Mesenchymal stem cell (in vitro differentiated cells and primary cell): Measurements from ENCODE around the gene SSB.
A peak's percentile ranks its signal among the peaks of the same experiment; 100 is the strongest.

ENCODE experiments used
- DNase-seq: peaks from one replicate; pipeline ENCODE4 v3.0.0-alpha.2; 2013
- H2AFZ ChIP-seq: one replicate; pipeline ENCODE4 v1.6.1; 2013; ENCODE audit warnings: low read depth, mild to moderate bottlenecking, control low read depth, inconsistent platforms, low read length, moderate library complexity
- H2AK5ac ChIP-seq: 2 replicates; pipeline ENCODE4 v1.6.1; 2013; ENCODE audit warnings: low read length, moderate library complexity, mild to moderate bottlenecking, inconsistent platforms; ENCODE audit not compliant: severe bottlenecking
- H2BK120ac ChIP-seq: one replicate; pipeline ENCODE4 v1.6.1; 2013; ENCODE audit warnings: low read depth, mild to moderate bottlenecking, inconsistent platforms, low read length, moderate library complexity
- H2BK12ac ChIP-seq, 2 experiments: one replicate each; pipeline ENCODE4 v1.6.1; 2013; ENCODE audit warnings: inconsistent platforms in 2 of 2, low read length in 2 of 2, mild to moderate bottlenecking in 2 of 2, moderate library complexity in 2 of 2, control low read depth in 1 of 2
- H2BK15ac ChIP-seq: one replicate; pipeline ENCODE4 v1.6.1; 2013; ENCODE audit warnings: mild to moderate bottlenecking, low read depth, inconsistent platforms; ENCODE audit not compliant: poor library complexity, severe bottlenecking
- H2BK5ac ChIP-seq: 2 replicates; pipeline ENCODE4 v1.6.1; 2013; ENCODE audit warnings: low read depth, mild to moderate bottlenecking, low read length, control low read depth, inconsistent platforms; ENCODE audit not compliant: poor library complexity, severe bottlenecking
- H3K14ac ChIP-seq, 2 experiments: one replicate each; pipeline ENCODE4 v1.6.1; 2013; ENCODE audit warnings: inconsistent platforms in 2 of 2, low read length in 2 of 2, control low read depth in 1 of 2, mild to moderate bottlenecking in 1 of 2, moderate library complexity in 1 of 2
- H3K18ac ChIP-seq, 2 experiments: one replicate each; pipeline ENCODE4 v1.6.1; 2013; ENCODE audit warnings: inconsistent platforms in 2 of 2, low read length in 2 of 2, control low read depth in 1 of 2, low read depth in 1 of 2, mild to moderate bottlenecking in 1 of 2
- H3K23ac ChIP-seq, 2 experiments: one replicate each; pipeline ENCODE4 v1.6.1; 2013; ENCODE audit warnings: inconsistent platforms in 2 of 2, low read length in 2 of 2, mild to moderate bottlenecking in 2 of 2, moderate library complexity in 2 of 2, control low read depth in 1 of 2
- H3K27ac ChIP-seq: 2 replicates; pipeline ENCODE4 v1.5.1; 2013; ENCODE audit warnings: mild to moderate bottlenecking, moderate library complexity, low read length, control low read depth, inconsistent platforms; ENCODE audit not compliant: poor library complexity, severe bottlenecking
- H3K27me3 ChIP-seq, 2 experiments: 2 replicates each; pipeline versions ENCODE4 v1.6.1 to v1.7.0; 2013; ENCODE audit warnings: low read length in 2 of 2, mild to moderate bottlenecking in 2 of 2, moderate library complexity in 2 of 2, control low read depth in 1 of 2, inconsistent platforms in 1 of 2; ENCODE audit not compliant: control insufficient read depth in 1 of 2, insufficient read depth in 1 of 2
- H3K36me3 ChIP-seq, 2 experiments: 2 replicates each; pipeline versions ENCODE4 v1.6.1 to v1.7.0; 2013; ENCODE audit warnings: low read length in 2 of 2, control low read depth in 1 of 2, inconsistent platforms in 1 of 2, low read depth in 1 of 2, mild to moderate bottlenecking in 1 of 2; ENCODE audit not compliant: insufficient read depth in 2 of 2, control insufficient read depth in 1 of 2
- H3K4ac ChIP-seq, 2 experiments: one replicate each; pipeline ENCODE4 v1.6.1; 2013; ENCODE audit warnings: inconsistent platforms in 2 of 2, low read length in 2 of 2, mild to moderate bottlenecking in 2 of 2, moderate library complexity in 2 of 2, control low read depth in 1 of 2, low read depth in 1 of 2
- H3K4me1 ChIP-seq: 2 replicates; pipeline ENCODE4 v1.6.1; 2013; ENCODE audit warnings: low read depth, low read length, control low read depth; ENCODE audit not compliant: control insufficient read depth, insufficient read depth
- H3K4me2 ChIP-seq: 2 replicates; pipeline ENCODE4 v1.6.1; 2013; ENCODE audit warnings: low read length, mild to moderate bottlenecking, inconsistent platforms; ENCODE audit not compliant: poor library complexity, severe bottlenecking
- H3K4me3 ChIP-seq, 2 experiments: 2 replicates each; pipeline versions ENCODE4 v1.5.1 to v1.7.0; 2013; ENCODE audit warnings: low read length in 2 of 2, mild to moderate bottlenecking in 2 of 2, control low read depth in 1 of 2, low read depth in 1 of 2; ENCODE audit not compliant: insufficient read depth in 1 of 2
- H3K79me1 ChIP-seq: replicated peaks from 2 replicates; pipeline ENCODE4 v1.6.1; 2013; ENCODE audit warnings: mild to moderate bottlenecking, control low read depth, low read length, inconsistent platforms; ENCODE audit not compliant: poor library complexity, severe bottlenecking
- H3K9ac ChIP-seq: 2 replicates; pipeline ENCODE4 v1.7.0; 2013; ENCODE audit warnings: mild to moderate bottlenecking, low read length, moderate library complexity
- H3K9me3 ChIP-seq: 2 replicates; pipeline ENCODE4 v1.7.0; 2013; ENCODE audit warnings: mild to moderate bottlenecking, low read length; ENCODE audit not compliant: control insufficient read depth
- H4K8ac ChIP-seq: one replicate; pipeline ENCODE4 v1.6.1; 2013; ENCODE audit warnings: inconsistent platforms, mild to moderate bottlenecking, low read length, moderate library complexity
- H4K91ac ChIP-seq: one replicate; pipeline ENCODE4 v1.6.1; 2013; ENCODE audit warnings: mild to moderate bottlenecking, low read length, inconsistent platforms
- WGBS: methylation state at CpG from one replicate; pipeline ENCODE4 v1.1.7; 2013; ENCODE audit warnings: mixed read lengths; 5-methylcytosine and 5-hydroxymethylcytosine counted together

SSB gene

GRCh38 chr2:169775354-169775753 lies 23.3 kb upstream of the SSB start:
- no peak overlapping the region for H2BK120ac ChIP-seq
- H3K4me3 ChIP-seq, result no peak overlapping the region
- no peak overlapping the region for H4K8ac ChIP-seq
- peak overlapping the region; percentile 80 for H3K27ac ChIP-seq
- peak overlapping the region in 1 of 2 experiments; percentile 12 for H3K18ac ChIP-seq
- no peak overlapping the region for H4K91ac ChIP-seq
- H3K14ac ChIP-seq, result no peak overlapping the region
- no peak overlapping the region for H3K4me2 ChIP-seq
- H3K4me1 ChIP-seq, result peaks cover 1% of the 10 kb centered on the region
- H2BK15ac ChIP-seq, result no peak overlapping the region
- H3K9me3 ChIP-seq, result no peaks in the 10 kb centered on the region
- DNase-seq, result no peak
- H2AK5ac ChIP-seq, result no peak overlapping the region
- H2BK12ac ChIP-seq, result no peak overlapping the region
- H3K23ac ChIP-seq, result no peak overlapping the region
- no peak overlapping the region for H2BK5ac ChIP-seq
- no peaks in the 10 kb centered on the region for H3K27me3 ChIP-seq
- no peaks in the 10 kb centered on the region for H3K79me1 ChIP-seq
- H3K4ac ChIP-seq, result no peak overlapping the region
- H3K36me3 ChIP-seq, result no peaks in the 10 kb centered on the region
- 94% methylated on average over 3 of the region's 3 CpGs for WGBS
- peak overlapping the region; percentile 69 for H3K9ac ChIP-seq
- no peak overlapping the region for H2AFZ ChIP-seq

DNA sequence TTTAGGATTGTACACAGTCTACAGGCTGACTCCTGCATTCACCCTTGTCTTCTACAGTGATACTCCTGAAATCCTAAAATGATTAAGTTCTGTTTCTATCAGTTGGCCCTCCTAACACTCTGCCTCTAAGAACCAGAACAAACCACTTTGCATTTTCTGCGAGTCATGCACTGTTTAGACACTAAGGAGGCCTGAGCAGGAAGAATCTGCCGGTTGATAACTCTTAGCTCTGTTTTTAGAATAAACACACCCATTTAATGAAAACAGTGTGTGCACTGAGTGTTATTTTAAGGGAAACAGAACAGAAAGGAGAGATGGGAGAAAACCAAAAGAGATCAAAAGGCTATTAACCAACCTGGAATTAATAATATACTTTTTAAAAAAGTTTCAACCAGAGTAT lies 22.9 kb upstream of the SSB start:
- no peak overlapping the region for H3K4me2 ChIP-seq

GRCh38 chr2:169776252-169776761 lies 22.4 kb upstream of the SSB start:
- no peak overlapping the region for H2AFZ ChIP-seq
- no peak overlapping the region for H2AK5ac ChIP-seq
- H2BK12ac ChIP-seq, result peak overlapping the region in 1 of 2 experiments; percentile 52
- H3K14ac ChIP-seq, result no peak overlapping the region
- DNase-seq, result peak; percentile 6
- no peak overlapping the region for H3K4me2 ChIP-seq
- H3K23ac ChIP-seq, result no peak overlapping the region
- H3K27me3 ChIP-seq, result no peaks in the 10 kb centered on the region
- H3K18ac ChIP-seq, result peak overlapping the region in 1 of 2 experiments; percentile 52
- H3K9me3 ChIP-seq, result no peaks in the 10 kb centered on the region
- H4K91ac ChIP-seq, result no peak overlapping the region
- WGBS, result 66% methylated on average over 1 of the region's 2 CpGs
- H2BK120ac ChIP-seq, result no peak overlapping the region
- H3K4me1 ChIP-seq, result peaks cover 1% of the 10 kb centered on the region
- H3K9ac ChIP-seq, result peak overlapping the region; percentile 69
- no peaks in the 10 kb centered on the region for H3K79me1 ChIP-seq
- no peak overlapping the region for H4K8ac ChIP-seq
- H3K4ac ChIP-seq, result no peak overlapping the region
- no peak overlapping the region for H3K4me3 ChIP-seq
- no peaks in the 10 kb centered on the region for H3K36me3 ChIP-seq
- peak overlapping the region; percentile 80 for H3K27ac ChIP-seq
- H2BK15ac ChIP-seq, result no peak overlapping the region
- H2BK5ac ChIP-seq, result no peak overlapping the region

More for the DNA sequence above, 22.9 kb upstream of the SSB start:
- no peaks in the 10 kb centered on the region for H3K36me3 ChIP-seq
- no peak overlapping the region for H3K23ac ChIP-seq
- no peak overlapping the region for H4K91ac ChIP-seq
- no peak overlapping the region for H3K4ac ChIP-seq
- no peaks in the 10 kb centered on the region for H3K9me3 ChIP-seq
- no peak overlapping the region for H3K18ac ChIP-seq
- no peak overlapping the region for H4K8ac ChIP-seq
- no peak overlapping the region for H2AK5ac ChIP-seq
- no peak overlapping the region for H2BK120ac ChIP-seq
- H3K27me3 ChIP-seq, result no peaks in the 10 kb centered on the region
- no peak overlapping the region for H2BK15ac ChIP-seq
- no peak overlapping the region for H2BK12ac ChIP-seq
- no CpG with 5 or more reads among the region's 2 CpGs for WGBS
- no peak overlapping the region for H2BK5ac ChIP-seq
- peak overlapping the region; percentile 80 for H3K27ac ChIP-seq
- peak overlapping the region; percentile 69 for H3K9ac ChIP-seq
- H3K14ac ChIP-seq, result no peak overlapping the region
- H3K79me1 ChIP-seq, result no peaks in the 10 kb centered on the region
- DNase-seq, result peak; percentile 39
- H3K4me1 ChIP-seq, result peaks cover 1% of the 10 kb centered on the region
- no peak overlapping the region for H2AFZ ChIP-seq
- no peak overlapping the region for H3K4me3 ChIP-seq

GRCh38 chr2:169778446-169778845 lies 20.2 kb upstream of the SSB start:
- Histone ChIP-seq H3K9me3 (no peaks in the 10 kb centered on the region), H3K4me3 (no peak overlapping the region), H3K79me1 (no peaks in the 10 kb centered on the region), H3K14ac (no peak overlapping the region), H3K18ac (no peak overlapping the region), H3K4ac (no peak overlapping the region), H2BK5ac (no peak overlapping the region), H4K91ac (no peak overlapping the region), H2BK120ac (no peak overlapping the region), H2BK12ac (no peak overlapping the region), H3K4me1 (peaks cover 1% of the 10 kb centered on the region), H3K9ac (no peak overlapping the region), H2AFZ (no peak overlapping the region), H3K23ac (no peak overlapping the region), H3K36me3 (no peaks in the 10 kb centered on the region), H2BK15ac (no peak overlapping the region), H3K4me2 (no peak overlapping the region), H3K27me3 (no peaks in the 10 kb centered on the region), H2AK5ac (no peak overlapping the region), H4K8ac (no peak overlapping the region), H3K27ac (no peak overlapping the region)
- no peak for DNase-seq
- 96% methylated on average over 2 of the region's 3 CpGs for WGBS
